H54 (cell line): ENCODE results near the gene NEIL3.
"Not testable (repeated sequence)": the region's sequence is repeated elsewhere in the genome, so short reads cannot be mapped to it uniquely, and the experiment has no call there.

ENCODE experiments used
- DNase-seq: peaks from one replicate; pipeline ENCODE4 v3.0.0; 2011; ENCODE audit warnings: low spot score, mixed read lengths; ENCODE audit not compliant: insufficient read length
- FAIRE-seq: peaks from 3 replicates; lab custom pipeline; 2011; peaks lifted over from hg19 to GRCh38; lab: Jason Lieb, UNC
- POLR2A ChIP-seq: IDR thresholded peaks from 2 replicates; pipeline ENCODE4 v1.6.1; 2011; ENCODE audit warnings: low read depth, mild to moderate bottlenecking, low read length

Gene NEIL3

GRCh38 chr4:177287255-177287654 is 22.4 kb upstream of the NEIL3 start:
- TF ChIP-seq POLR2A = no peak
- FAIRE-seq = no peak
- no peak for DNase-seq

GRCh38 chr4:177288335-177288734 is 21.3 kb upstream of the NEIL3 start:
- DNase-seq (no peak), FAIRE-seq (no peak)
- TF ChIP-seq POLR2A = no peak

- FAIRE-seq (no peak), DNase-seq (no peak)
- no peak for TF ChIP-seq POLR2A
These were observed 18.9 kb upstream of the NEIL3 start for GRCh38 chr4:177290780-177291179.

- DNase-seq = no peak
- FAIRE-seq = no peak
- no peak for TF ChIP-seq POLR2A
These were observed 17.5 kb upstream of the NEIL3 start for GRCh38 chr4:177292171-177292570.

DNA sequence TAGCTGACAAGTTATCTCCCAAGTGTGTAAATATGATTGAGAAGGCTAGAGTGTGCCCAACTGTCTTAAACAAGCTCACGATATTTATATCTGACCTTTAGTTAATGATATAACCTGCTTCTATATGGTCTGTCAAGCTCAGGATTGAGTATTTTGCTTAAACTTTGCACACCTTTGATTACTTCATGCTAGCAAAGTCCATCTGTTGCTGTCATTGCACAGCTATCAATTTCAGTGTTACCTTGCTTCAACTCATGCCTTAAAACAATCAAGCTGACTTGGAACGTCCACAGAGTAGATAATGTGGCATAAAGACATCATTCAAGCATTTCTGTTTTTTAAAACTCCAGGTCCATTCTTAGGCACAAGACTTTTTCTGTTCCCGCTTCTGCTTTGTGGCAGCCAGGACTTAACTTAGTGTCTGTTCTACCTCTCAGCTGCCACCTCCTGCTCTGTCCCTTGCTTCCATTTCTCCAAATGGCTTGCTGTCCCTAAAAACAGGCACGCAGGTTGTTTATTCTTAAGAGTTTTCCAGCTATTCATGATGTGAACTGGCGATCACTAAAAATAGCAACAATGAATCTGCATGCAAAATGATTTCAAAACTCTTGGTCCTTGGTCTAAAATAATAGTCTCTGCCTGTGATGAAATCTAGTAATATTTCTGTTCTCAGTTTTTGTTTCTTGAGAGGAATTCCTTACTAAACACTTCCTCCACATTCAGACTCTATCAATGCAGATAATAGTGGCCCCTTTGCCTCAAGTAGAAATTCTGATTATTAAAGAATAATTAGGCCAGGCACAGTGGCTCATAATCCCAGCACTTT is 16.3 kb upstream of the NEIL3 start:
- no peak for TF ChIP-seq POLR2A
- FAIRE-seq = no peak
- DNase-seq = no peak

GRCh38 chr4:177297785-177298391 is 11.8 kb upstream of the NEIL3 start:
- TF ChIP-seq POLR2A = no peak
- DNase-seq = no peak
- FAIRE-seq = no peak

DNA sequence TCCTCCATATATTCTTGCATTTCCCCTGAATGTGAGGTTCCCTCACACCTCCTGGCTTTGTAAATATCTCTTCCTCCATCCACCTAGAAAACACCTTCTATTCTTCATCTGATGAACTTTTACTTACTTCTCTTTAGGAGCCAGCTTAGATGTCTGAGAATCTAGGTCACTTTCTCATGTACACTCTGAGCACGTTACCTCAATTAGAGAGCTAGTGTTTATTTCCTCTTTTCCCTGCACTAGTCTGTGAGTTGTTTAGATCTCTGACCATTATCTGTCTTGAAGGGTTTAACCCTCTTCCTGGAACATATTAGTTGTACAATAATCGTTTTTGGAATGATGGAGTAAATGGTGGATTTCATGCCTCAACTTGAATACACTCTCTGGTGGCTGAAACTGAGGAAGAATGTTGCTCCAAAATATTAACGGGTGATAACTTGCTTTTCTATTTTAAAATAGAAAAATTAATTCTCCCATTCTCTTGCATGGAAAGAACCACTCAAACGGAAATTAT is 8.5 kb upstream of the NEIL3 start:
- no peak for TF ChIP-seq POLR2A
- DNase-seq = no peak

DNA sequence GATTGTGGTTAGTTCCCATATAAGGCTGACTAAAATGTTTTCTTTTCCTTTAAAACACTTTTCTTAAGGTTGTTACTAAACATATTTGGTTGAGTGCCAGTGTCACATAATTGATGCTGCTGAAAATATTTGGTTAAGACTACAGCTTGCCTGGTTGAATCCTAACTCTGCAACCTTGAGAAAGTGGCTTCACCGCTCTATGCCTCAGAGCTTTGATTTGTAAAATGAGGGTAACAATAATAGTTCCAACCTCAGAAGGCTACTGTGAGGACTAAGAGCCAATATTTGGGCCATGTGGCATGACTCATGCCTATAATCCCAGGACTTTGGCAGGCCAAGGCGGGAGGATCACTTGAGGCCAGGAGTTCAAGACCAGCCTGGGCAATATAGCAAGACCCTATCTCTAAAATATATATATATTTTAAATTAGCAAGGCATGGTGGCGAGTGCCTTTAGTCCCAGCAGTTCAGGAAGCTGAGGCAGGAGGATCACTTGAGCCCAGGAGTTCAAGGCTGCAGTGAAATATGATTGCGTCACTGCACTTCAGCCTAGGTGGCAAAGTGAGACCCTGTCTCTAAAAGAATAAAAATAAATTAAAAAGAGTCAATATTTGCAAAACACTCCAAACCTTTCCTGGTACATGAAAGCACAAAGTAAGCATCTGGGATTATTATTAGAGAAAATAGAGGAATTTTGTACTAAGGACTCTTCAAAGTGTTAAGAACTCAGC is 7.1 kb upstream of the NEIL3 start:
- DNase-seq = no peak
- no peak for TF ChIP-seq POLR2A
- no peak for FAIRE-seq

More for the DNA sequence above, 8.5 kb upstream of the NEIL3 start:
- no peak for FAIRE-seq

- no peak for TF ChIP-seq POLR2A
- FAIRE-seq (no peak), DNase-seq (no peak)
These were observed 5.6 kb upstream of the NEIL3 start for GRCh38 chr4:177304094-177304493.

DNA sequence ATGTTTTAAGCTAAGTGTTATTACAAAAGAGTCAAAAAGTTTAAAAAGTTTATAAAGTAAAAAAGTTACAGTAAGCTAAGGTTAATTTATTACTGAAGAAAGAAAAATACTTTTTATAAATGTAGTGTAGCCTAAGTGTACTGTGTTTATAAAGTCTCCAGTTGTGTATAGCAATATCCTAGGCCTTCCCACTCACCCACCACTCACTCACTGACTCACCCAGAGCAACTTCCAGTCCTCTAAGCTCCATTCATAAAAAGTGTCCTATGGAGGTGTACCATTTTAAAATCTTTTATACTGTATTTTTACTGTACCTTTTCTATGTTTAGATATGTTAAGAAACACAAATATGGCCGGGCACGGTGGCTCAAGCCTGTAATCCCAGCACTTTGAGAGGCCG is 4.8 kb upstream of the NEIL3 start:
- DNase-seq = not testable (repeated sequence)

GRCh38 chr4:177308125-177308524 is 1.5 kb upstream of the NEIL3 start:
- FAIRE-seq = no peak
- DNase-seq = no peak
- no peak for TF ChIP-seq POLR2A

More for the DNA sequence above, 4.8 kb upstream of the NEIL3 start:
- not testable (repeated sequence) for FAIRE-seq

DNA sequence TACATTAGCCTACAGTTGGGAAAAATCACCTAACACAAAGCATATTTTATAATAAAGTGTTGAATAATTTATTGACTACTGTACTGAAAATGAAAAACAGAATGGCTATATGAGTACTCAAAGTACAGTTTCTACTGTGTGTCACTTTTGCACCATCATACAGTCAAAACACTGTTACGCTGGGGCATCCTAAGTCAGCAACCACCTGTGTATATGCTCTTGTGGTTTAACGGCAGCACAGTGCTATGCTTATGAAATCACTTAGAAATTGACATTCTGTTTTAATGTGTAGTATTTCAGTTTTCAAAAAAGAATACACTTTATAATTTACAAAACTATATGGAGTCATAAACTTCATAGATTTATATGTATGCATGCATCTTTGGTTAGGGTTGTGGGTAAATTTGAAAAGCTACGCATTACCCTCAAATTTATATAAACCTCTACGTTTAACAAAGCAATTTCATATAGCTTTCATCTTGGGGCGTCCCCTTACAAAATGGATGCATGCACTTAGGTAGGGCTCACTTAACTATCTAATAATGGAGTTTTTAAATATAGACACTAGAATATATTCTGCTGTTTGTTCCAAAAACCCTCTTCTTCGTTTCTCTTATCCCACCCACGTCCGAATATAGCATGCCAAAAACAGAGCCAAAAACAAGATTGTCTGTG is 690 bp upstream of the NEIL3 start:
- TF ChIP-seq POLR2A = no peak
- FAIRE-seq (no peak), DNase-seq (no peak)

GRCh38 chr4:177311589-177311988 is 1.9 kb downstream of the NEIL3 start:
- no peak for DNase-seq
- FAIRE-seq = no peak

More at GRCh38 chr4:177311589-177311988, 1.9 kb downstream of the NEIL3 start:
- no peak for TF ChIP-seq POLR2A
